ENCODE measurements around the gene PCDHAC2.

PCDHAC2 gene

DNA sequence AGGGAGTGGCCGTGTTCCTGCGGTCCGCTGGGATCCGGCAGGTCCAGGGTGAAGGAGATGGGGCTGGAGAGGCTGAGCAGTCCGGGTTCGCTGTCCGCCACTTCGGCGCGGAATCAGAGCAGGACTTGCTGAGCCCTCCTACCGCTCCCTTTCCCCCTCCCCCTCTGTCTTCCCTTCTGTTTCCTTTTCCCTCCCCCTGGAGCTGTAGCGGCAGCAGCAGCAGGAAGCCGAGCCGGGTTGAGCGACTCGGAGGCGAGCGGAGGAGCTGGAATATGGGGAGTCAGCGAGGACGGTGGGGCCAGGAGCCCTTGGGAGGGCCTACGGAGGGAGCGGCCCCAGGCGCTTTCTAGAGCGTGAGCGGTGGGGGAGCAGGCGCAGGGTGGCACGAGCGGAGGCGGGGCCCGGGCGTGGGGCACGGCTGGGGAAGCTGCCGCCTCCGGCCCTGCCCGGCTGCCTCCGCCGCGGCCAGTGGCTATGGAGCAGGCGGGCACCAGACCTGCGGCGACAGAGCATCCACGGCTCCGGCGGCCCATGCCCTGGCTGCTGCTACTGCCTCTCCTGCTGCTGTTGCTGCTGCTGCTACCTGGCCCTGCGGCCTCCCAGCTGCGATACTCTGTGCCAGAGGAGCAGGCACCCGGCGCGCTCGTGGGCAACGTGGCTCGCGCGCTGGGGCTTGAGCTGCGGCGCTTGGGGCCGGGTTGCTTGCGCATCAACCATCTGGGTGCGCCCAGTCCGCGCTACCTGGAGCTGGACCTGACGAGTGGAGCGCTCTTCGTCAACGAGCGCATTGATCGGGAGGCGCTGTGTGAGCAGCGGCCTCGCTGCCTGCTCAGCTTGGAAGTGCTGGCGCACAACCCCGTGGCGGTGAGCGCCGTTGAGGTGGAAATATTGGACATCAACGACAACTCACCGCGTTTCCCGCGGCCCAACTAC, at the start of gene PCDHAC2:
TSS of gene PCDHAC2 (plus strand) at position 184 of the 933 bp plus-strand sequence. CDS start at position 475, 291 bp downstream.
- H3K4me2 ChIP-seq (ENCODE audit: low read depth, low read length, poor library complexity, severe bottlenecking) = no peak within 1 kb of the TSS
- H2AFZ ChIP-seq (ENCODE audit: low read depth, low read length, severe bottlenecking) = no peak within 1 kb of the TSS
- H3K9ac ChIP-seq (ENCODE audit: low read length) = no peak within 1 kb of the TSS
- H4K20me1 ChIP-seq (ENCODE audit: low read depth, low read length) = no peaks in the 10 kb centered on the region
- TF ChIP-seq EZH2phosphoT487 (conservative IDR thresholded peaks at IDR 0.05; ENCODE audit: low read length) (no peak), CTCF (IDR thresholded peaks at IDR 0.05; ENCODE audit: insufficient read depth, low read length, poor library complexity, severe bottlenecking) (no peak)
- H3F3A ChIP-seq (ENCODE audit: insufficient read depth) = no peaks in the 10 kb centered on the region
- no peak within 1 kb of the TSS for H3K4me3 ChIP-seq (ENCODE audit: insufficient read depth, low read length, poor library complexity, severe bottlenecking)
- no peaks in the 10 kb centered on the region for H3K27me3 ChIP-seq (ENCODE audit: low read length)
- no peak within 1 kb of the TSS for H3K27ac ChIP-seq (ENCODE audit: low read depth, low read length)
- H3K9me2 ChIP-seq (replicated peaks; ENCODE audit: insufficient read depth, low read length) = no peaks in the 10 kb centered on the region
- H3K79me2 ChIP-seq (ENCODE audit: insufficient read depth, low read length) = no peaks in the 10 kb centered on the region
- no peaks in the 10 kb centered on the region for H3K36me3 ChIP-seq (ENCODE audit: low read length)
- H3K9me3 ChIP-seq (ENCODE audit: insufficient read depth, low read length) = no peaks in the 10 kb centered on the region

GRCh38 chr5:140923601-140924000, 42.7 kb upstream of the PCDHAC2 start:
- no peak overlapping the region for H3K4me3 ChIP-seq (ENCODE audit: insufficient read depth, low read length, poor library complexity, severe bottlenecking)

DNA sequence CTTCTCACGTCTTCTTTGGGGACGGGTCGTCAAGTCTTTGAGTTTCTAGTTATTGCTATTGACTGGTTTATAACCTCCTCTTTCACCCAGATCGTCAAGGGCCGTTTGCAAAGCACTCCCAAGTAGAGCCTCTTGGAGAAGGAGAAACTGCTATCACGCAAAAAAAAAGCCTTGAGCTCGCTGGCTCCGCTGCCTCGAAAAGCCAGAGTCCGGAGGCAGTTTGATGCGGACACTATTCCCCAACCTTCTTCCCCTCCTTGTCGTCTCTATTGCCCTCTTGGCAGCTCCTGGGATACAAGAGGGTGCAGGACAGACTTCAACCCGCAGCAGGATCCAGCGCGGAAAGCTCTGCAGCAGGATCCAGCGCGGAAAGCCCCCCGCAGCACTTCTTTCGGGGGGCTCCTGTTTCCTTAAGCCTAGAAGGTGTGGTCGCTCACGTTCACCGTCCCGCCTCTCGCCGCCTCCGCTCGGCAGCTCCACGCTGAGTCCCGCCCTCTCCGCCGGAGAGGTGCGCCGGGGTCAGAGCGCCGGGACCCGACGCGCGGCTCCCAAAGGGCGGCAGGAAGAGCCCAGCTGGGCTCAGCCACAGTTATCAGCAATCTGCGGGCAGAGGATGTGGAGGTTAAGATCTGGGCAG, 40.4 kb upstream of the PCDHAC2 start, which contains the start of gene PCDHAC1:
TSS of gene PCDHAC1 (plus strand) at position 494 of the 637 bp plus-strand sequence. CDS start 594 bp downstream, outside the sequence.
- Histone ChIP-seq H3K27me3 (ENCODE audit: low read length) (no peaks in the 10 kb centered on the region), H3K9me2 (replicated peaks; ENCODE audit: insufficient read depth, low read length) (no peaks in the 10 kb centered on the region), H4K20me1 (ENCODE audit: low read depth, low read length) (no peaks in the 10 kb centered on the region), H3K4me2 (ENCODE audit: low read depth, low read length, poor library complexity, severe bottlenecking) (no peak within 1 kb of the TSS), H3K27ac (ENCODE audit: low read depth, low read length) (no peak within 1 kb of the TSS), H3K79me2 (ENCODE audit: insufficient read depth, low read length) (no peaks in the 10 kb centered on the region), H3K4me3 (ENCODE audit: insufficient read depth, low read length, poor library complexity, severe bottlenecking) (no peak within 1 kb of the TSS), H3K36me3 (ENCODE audit: low read length) (no peaks in the 10 kb centered on the region), H3F3A (ENCODE audit: insufficient read depth) (no peaks in the 10 kb centered on the region), H3K9ac (ENCODE audit: low read length) (no peak within 1 kb of the TSS), H2AFZ (ENCODE audit: low read depth, low read length, severe bottlenecking) (no peak within 1 kb of the TSS), H3K9me3 (ENCODE audit: insufficient read depth, low read length) (no peaks in the 10 kb centered on the region)
- TF ChIP-seq CTCF (IDR thresholded peaks at IDR 0.05; ENCODE audit: insufficient read depth, low read length, poor library complexity, severe bottlenecking) = no peak
- TF ChIP-seq EZH2phosphoT487 (conservative IDR thresholded peaks at IDR 0.05; ENCODE audit: low read length) = no peak

More at GRCh38 chr5:140923601-140924000, 42.7 kb upstream of the PCDHAC2 start:
- Histone ChIP-seq H3K9me2 (replicated peaks; ENCODE audit: insufficient read depth, low read length) (no peaks in the 10 kb centered on the region), H3K27me3 (ENCODE audit: low read length) (no peaks in the 10 kb centered on the region), H3K4me2 (ENCODE audit: low read depth, low read length, poor library complexity, severe bottlenecking) (no peak overlapping the region), H3F3A (ENCODE audit: insufficient read depth) (no peaks in the 10 kb centered on the region), H3K36me3 (ENCODE audit: low read length) (no peaks in the 10 kb centered on the region), H3K9me3 (ENCODE audit: insufficient read depth, low read length) (no peaks in the 10 kb centered on the region), H3K9ac (ENCODE audit: low read length) (no peak overlapping the region), H2AFZ (ENCODE audit: low read depth, low read length, severe bottlenecking) (no peak overlapping the region), H3K79me2 (ENCODE audit: insufficient read depth, low read length) (no peaks in the 10 kb centered on the region), H4K20me1 (ENCODE audit: low read depth, low read length) (no peaks in the 10 kb centered on the region), H3K27ac (ENCODE audit: low read depth, low read length) (no peak overlapping the region)
- no peak for TF ChIP-seq CTCF (IDR thresholded peaks at IDR 0.05; ENCODE audit: insufficient read depth, low read length, poor library complexity, severe bottlenecking)
- TF ChIP-seq EZH2phosphoT487 (conservative IDR thresholded peaks at IDR 0.05; ENCODE audit: low read length) = no peak

Data from SU-DHL-6 (cell line).